Calu3 (cell line): ENCODE measurements around the gene CDH22. TPM values are rescaled to one million over a fixed set of nuclear protein-coding genes. Genes with fewer than 3 reads are reported as not detected.
A peak's percentile ranks its signal among the peaks of the same experiment; 100 is the strongest.

Experiments used
- BruUV-seq: library from RNA; stranded (reverse); fragments of 400-500 nt; replicated peaks from 2 replicates; lab custom pipeline; 2021; lab: Mats Ljungman, UMichigan
- CTCF ChIA-PET: fragments of 300-600 bp; sonication (Branson Sonifier 250); formaldehyde crosslinking; loops from one replicate; lab custom pipeline; 2022; ENCODE audit warnings: antibody characterized with exemption; lab: Charles Lee
- DNase-seq: peaks from one replicate; pipeline ENCODE4 v3.0.0; 2022
- H3K27ac Mint-ChIP-seq: one replicate; pipeline ENCODE4 v1.8.0; 2022; ENCODE audit warnings: mixed read lengths; ENCODE audit not compliant: unreplicated experiment
- H3K27me3 Mint-ChIP-seq: one replicate; pipeline ENCODE4 v1.8.0; 2022; ENCODE audit warnings: mixed read lengths; ENCODE audit not compliant: unreplicated experiment
- H3K36me3 Mint-ChIP-seq: one replicate; pipeline ENCODE4 v1.8.0; 2022; ENCODE audit warnings: mild to moderate bottlenecking, moderate library complexity, mixed read lengths; ENCODE audit not compliant: insufficient read depth, unreplicated experiment
- H3K4me1 Mint-ChIP-seq: one replicate; pipeline ENCODE4 v1.8.0; 2022; ENCODE audit warnings: mild to moderate bottlenecking, low read depth, mixed read lengths; ENCODE audit not compliant: unreplicated experiment
- H3K4me3 Mint-ChIP-seq: one replicate; pipeline ENCODE4 v1.8.0; 2022; ENCODE audit warnings: mild to moderate bottlenecking, low read depth, moderate library complexity, mixed read lengths; ENCODE audit not compliant: unreplicated experiment
- H3K9me3 Mint-ChIP-seq: one replicate; pipeline ENCODE4 v1.8.0; 2022; ENCODE audit warnings: low read depth, mixed read lengths; ENCODE audit not compliant: unreplicated experiment
- intact Hi-C: fragments of 100-400 bp; cut with micrococcal nuclease; formaldehyde crosslinking; loops from one replicate; pipeline ENCODE4 v1.10.0; 2022; ENCODE audit not compliant: unreplicated experiment
- total RNA-seq: library from RNA; stranded (reverse); gene quantifications from 2 replicates; pipeline ENCODE4 v1.2.3, GENCODE V29; 2022
- TF ChIP-seq, protein P1 (sequence below): fragments of 200-600 bp; IDR thresholded peaks from one replicate; pipeline ENCODE4 v1.8.0; 2022; ENCODE audit warnings: antibody characterized with exemption; ENCODE audit not compliant: unreplicated experiment

The CDH22 gene
- total RNA-seq, 1 experiment from 2014 or later: not detected

DNA sequence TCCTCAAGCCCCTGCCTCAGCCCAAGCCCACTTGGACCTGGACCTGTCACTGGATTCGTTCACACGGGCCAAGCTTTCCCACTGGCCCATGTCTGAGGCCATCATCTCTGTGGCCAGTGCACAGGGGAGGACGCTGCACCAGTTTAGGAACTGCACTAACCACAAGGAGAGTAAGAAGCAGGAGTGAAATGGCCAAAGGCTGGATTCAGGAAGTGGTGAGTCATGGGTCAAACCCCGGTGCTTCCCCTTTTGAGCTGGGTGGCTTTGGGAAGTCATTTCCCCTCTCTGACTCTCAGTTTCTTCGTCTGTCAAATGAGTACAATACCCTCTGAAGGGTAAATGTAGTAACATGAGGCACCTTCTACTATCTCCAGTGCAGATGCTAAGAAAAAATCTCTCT lies 102.3 kb downstream of the CDH22 start:
- peaks cover 29% of the 10 kb centered on the region for H3K4me1 Mint-ChIP-seq
- no peak overlapping the region for H3K4me3 Mint-ChIP-seq
- H3K27me3 Mint-ChIP-seq: peaks cover 92% of the 10 kb centered on the region
- CTCF ChIA-PET: interaction anchor here (0.5 to 1.9 kb wide), 5 partner anchors 10 to 398 kb away, joined by 3 to 8 read pairs (median 4); no protein-coding TSS in a partner anchor
- BruUV-seq: no TSS peak
- H3K9me3 Mint-ChIP-seq: no peaks in the 10 kb centered on the region
- intact Hi-C loops: no loop called here
- peak; percentile 73 for DNase-seq
- no peak overlapping the region for H3K27ac Mint-ChIP-seq
- no peaks in the 10 kb centered on the region for H3K36me3 Mint-ChIP-seq
- TF ChIP-seq, protein P1, sequence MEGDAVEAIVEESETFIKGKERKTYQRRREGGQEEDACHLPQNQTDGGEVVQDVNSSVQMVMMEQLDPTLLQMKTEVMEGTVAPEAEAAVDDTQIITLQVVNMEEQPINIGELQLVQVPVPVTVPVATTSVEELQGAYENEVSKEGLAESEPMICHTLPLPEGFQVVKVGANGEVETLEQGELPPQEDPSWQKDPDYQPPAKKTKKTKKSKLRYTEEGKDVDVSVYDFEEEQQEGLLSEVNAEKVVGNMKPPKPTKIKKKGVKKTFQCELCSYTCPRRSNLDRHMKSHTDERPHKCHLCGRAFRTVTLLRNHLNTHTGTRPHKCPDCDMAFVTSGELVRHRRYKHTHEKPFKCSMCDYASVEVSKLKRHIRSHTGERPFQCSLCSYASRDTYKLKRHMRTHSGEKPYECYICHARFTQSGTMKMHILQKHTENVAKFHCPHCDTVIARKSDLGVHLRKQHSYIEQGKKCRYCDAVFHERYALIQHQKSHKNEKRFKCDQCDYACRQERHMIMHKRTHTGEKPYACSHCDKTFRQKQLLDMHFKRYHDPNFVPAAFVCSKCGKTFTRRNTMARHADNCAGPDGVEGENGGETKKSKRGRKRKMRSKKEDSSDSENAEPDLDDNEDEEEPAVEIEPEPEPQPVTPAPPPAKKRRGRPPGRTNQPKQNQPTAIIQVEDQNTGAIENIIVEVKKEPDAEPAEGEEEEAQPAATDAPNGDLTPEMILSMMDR: no peak

DNA sequence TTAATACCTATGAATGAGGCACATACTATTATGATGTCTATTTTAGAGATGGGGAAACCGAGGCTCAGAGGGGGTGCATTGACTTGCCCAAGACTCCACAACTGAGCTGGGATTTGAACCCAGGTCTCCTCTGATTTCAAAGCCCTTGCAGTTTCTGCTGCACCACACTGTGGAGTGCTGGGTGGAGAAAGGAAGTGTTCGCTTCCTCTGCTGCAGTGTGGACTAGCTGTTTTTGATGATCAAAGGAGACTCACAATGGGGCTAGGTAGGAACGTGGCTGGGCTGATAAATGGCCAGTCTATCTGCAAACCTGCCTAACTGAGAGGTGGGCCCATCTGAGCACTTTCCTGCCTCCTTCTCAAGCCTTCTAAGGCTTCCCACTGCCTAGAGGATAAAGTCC lies 102.9 kb downstream of the CDH22 start:
- BruUV-seq: no TSS peak
- intact Hi-C loops: no loop called here
- Mint-ChIP-seq H3K4me3 (no peak overlapping the region), H3K4me1 (peaks cover 29% of the 10 kb centered on the region), H3K27me3 (peaks cover 99% of the 10 kb centered on the region), H3K27ac (no peak overlapping the region), H3K36me3 (no peaks in the 10 kb centered on the region), H3K9me3 (no peaks in the 10 kb centered on the region)
- TF ChIP-seq, protein P1: no peak
- CTCF ChIA-PET: interaction anchor here (1.4 to 1.9 kb wide), 2 partner anchors 100 to 102 kb away, joined by 3 to 5 read pairs; no protein-coding TSS in a partner anchor
- no peak for DNase-seq

DNA sequence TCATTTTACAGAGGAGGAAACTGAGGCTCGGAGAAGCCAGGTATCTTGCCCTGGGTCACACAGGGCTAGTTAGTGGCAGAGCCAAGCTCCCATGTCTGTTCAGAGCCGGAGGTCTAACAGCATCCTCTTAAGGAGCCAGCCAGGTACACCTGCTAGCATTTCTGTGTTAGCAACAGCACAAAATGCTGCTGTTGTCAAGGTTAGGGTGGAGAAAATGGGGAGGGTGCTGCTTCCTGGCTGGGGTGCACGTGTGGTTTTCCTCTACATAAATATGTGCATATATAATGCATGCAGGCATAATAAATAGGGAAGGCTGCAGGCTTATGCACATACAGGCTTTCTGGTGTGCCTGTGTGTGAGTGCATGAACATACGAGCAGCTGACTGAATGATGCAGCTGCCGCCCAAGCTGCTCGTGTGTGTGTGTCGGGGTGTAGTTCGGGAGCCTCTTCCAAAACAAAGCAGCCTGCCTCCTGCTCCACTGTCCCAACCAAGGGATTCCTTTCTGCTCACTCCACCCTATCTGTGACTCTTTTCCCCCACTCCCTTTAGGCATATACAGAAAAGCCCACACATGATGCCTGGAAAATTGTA lies 103.6 kb downstream of the CDH22 start:
- no peaks in the 10 kb centered on the region for H3K36me3 Mint-ChIP-seq
- BruUV-seq: no TSS peak
- H3K9me3 Mint-ChIP-seq: no peaks in the 10 kb centered on the region
- CTCF ChIA-PET: interaction anchor here (0.9 kb wide), 1 partner anchor 12 kb away, joined by 3 read pairs; no protein-coding TSS in a partner anchor
- no peak for DNase-seq
- intact Hi-C loops: no loop called here
- TF ChIP-seq, protein P1: no peak
- peaks cover 100% of the 10 kb centered on the region for H3K27me3 Mint-ChIP-seq
- no peak overlapping the region for H3K27ac Mint-ChIP-seq
- peaks cover 29% of the 10 kb centered on the region for H3K4me1 Mint-ChIP-seq
- no peak overlapping the region for H3K4me3 Mint-ChIP-seq

DNA sequence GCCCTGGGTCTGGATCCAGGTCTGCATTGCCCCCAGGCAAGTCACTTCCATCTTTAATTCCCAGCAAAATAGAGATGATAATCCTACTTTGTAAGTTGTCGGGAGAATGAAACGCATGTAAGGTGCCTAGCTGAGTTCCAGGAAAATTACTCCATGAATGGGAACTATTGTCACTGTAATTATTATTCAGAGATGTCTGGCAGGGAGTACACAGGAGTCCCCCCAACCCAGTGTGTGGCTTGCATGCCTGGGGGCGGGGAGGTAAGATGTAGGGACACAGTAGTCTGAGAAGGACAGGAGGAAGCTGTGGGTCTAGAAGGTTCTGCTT lies 104.8 kb downstream of the CDH22 start:
- peaks cover 100% of the 10 kb centered on the region for H3K27me3 Mint-ChIP-seq
- no TSS peak for BruUV-seq
- intact Hi-C loops: no loop called here

More for the DNA sequence above, 104.8 kb downstream of the CDH22 start:
- DNase-seq: no peak
- H3K4me3 Mint-ChIP-seq: no peak overlapping the region
- no peaks in the 10 kb centered on the region for H3K36me3 Mint-ChIP-seq
- no peak overlapping the region for H3K27ac Mint-ChIP-seq
- H3K9me3 Mint-ChIP-seq: no peaks in the 10 kb centered on the region
- TF ChIP-seq, protein P1: no peak
- peaks cover 29% of the 10 kb centered on the region for H3K4me1 Mint-ChIP-seq
- CTCF ChIA-PET: interaction anchor here (1.6 kb wide), 1 partner anchor 12 kb away, joined by 5 read pairs; no protein-coding TSS in a partner anchor
